Coronary artery (tissue), 2 donors: ENCODE measurements around the gene FAM3B.

Source experiments
- DNase-seq: peaks from one replicate; pipeline ENCODE4 v3.0.0-alpha.2; 2017; ENCODE audit warnings: low spot score
- H3K27ac ChIP-seq, 2 donors: fragments of 200-600 bp; sonication (generic); one replicate each; pipeline ENCODE4 v1.5.1; 2016 to 2019
- H3K4me3 ChIP-seq: fragments of 200-600 bp; sonication (generic); 2 replicates; pipeline ENCODE4 v1.5.1; 2016; ENCODE audit warnings: mild to moderate bottlenecking, moderate library complexity
- TF ChIP-seq, protein P1 (sequence below): fragments of 200-600 bp; sonication (generic); IDR thresholded peaks from one replicate; pipeline ENCODE4 v1.5.1; 2019; ENCODE audit warnings: antibody characterized with exemption

Gene FAM3B, protein sequence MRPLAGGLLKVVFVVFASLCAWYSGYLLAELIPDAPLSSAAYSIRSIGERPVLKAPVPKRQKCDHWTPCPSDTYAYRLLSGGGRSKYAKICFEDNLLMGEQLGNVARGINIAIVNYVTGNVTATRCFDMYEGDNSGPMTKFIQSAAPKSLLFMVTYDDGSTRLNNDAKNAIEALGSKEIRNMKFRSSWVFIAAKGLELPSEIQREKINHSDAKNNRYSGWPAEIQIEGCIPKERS

DNA sequence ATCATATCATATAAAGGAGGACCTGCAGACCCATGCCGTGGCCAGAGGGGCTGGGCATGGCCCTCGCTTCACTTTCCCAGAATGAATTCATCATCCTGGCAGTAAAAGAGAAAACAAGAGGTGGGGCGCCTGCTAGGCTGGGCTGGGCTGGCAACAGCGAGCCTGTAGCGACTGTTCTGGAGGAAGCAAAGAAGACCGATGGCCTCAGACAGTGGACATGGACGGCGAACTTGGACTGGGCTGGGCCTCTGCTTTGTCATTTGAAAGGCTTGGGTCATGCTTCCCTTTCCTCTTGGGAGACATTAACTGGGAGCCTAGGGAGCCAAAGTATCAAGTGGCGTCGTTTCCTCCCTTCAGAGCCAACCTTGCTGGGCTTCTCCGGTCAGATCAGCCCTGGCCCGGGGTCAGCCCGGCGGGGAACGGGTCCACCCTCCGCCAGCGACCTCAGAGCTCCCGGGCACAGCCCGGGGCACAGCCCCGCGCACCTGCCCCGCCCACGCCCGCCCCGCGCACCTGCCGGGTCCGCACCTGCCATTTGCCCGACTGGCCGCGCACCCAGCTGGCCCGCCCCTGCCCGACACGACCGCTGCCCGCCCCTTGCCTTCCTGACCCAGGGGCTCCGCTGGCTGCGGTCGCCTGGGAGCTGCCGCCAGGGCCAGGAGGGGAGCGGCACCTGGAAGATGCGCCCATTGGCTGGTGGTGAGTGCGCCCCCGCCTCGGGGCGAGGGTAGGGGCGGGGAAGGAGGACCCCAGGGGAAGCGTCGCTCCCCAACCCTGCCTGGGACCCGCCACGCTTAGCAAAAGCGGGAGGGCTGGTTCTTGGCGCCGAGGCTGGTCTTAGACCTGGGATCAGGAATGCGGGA is at the start of gene FAM3B:
FAM3B (plus strand) TSS at position 602 of the 863 bp plus-strand sequence; CDS start at position 681, 79 bp downstream.
- peak; percentile 58 for DNase-seq
- Histone ChIP-seq H3K4me3 (peak within 1 kb of the TSS; percentile 66), H3K27ac (no peak within 1 kb of the TSS)
- TF ChIP-seq, protein P1, sequence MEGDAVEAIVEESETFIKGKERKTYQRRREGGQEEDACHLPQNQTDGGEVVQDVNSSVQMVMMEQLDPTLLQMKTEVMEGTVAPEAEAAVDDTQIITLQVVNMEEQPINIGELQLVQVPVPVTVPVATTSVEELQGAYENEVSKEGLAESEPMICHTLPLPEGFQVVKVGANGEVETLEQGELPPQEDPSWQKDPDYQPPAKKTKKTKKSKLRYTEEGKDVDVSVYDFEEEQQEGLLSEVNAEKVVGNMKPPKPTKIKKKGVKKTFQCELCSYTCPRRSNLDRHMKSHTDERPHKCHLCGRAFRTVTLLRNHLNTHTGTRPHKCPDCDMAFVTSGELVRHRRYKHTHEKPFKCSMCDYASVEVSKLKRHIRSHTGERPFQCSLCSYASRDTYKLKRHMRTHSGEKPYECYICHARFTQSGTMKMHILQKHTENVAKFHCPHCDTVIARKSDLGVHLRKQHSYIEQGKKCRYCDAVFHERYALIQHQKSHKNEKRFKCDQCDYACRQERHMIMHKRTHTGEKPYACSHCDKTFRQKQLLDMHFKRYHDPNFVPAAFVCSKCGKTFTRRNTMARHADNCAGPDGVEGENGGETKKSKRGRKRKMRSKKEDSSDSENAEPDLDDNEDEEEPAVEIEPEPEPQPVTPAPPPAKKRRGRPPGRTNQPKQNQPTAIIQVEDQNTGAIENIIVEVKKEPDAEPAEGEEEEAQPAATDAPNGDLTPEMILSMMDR: no peak

DNA sequence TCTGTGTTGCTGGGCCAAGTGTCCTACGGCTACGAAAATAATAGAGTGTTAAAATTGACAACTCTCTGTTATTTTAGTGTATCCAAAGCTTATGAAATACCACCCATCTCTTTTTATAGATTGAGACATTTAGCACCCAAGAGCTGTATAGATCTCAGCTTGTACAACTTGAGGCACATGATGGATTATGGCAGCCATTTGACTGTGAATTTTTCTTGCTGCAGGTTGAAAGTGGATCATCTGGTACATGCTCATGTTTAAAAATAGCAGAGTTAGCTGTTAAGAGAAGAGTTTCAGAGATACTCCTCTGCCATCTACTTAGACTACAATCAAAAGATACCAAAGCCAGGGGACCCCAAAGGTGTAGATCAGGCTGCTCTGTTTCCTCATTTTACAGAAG is 49.3 kb upstream of the FAM3B start:
- H3K27ac ChIP-seq: no peak overlapping the region
- TF ChIP-seq, protein P1: no peak
- H3K4me3 ChIP-seq: no peak overlapping the region
- no peak for DNase-seq

DNA sequence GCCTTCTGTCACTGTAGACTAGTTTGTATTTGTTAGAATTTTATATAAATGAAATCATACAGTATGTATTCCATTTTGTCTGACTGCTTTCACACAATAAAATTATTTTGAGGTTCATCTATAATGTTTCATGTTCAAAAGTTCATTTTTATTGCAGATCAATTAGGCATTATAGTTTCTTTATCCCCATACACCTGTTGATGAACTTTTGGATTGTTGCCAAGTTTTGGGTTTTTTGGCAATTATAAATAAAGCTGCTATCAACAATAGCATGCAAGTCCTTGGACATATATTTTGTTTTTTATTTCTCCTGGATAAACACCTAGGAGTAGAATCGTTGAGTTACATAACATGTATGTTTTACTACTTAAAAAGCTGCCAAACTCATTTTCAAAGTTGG is 47.1 kb upstream of the FAM3B start:
- Histone ChIP-seq H3K4me3 (no peak overlapping the region), H3K27ac (no peak overlapping the region)
- TF ChIP-seq, protein P1: no peak
- DNase-seq: no peak

DNA sequence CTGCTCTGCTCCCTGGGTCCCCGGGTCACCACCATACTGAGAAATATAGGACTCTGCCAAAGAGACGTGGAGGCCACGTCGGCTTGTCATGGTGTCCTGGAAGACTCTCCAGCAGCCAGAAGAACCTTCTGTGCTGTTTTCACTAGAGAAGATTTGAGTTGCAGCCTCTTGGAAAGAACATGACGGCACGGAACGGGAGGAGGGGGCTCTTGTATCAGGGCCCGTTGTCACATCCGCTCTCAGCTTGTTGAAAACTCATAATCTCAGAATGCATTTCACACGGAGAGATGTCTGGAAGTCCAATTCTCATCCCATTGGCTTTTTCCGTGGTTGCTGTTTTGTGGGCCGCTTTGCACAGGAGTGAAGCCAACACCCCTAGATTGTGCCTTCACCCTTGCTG is 39.4 kb upstream of the FAM3B start:
- DNase-seq: no peak
- H3K27ac ChIP-seq: no peak overlapping the region
- H3K4me3 ChIP-seq: no peak overlapping the region
- TF ChIP-seq, protein P1: no peak

DNA sequence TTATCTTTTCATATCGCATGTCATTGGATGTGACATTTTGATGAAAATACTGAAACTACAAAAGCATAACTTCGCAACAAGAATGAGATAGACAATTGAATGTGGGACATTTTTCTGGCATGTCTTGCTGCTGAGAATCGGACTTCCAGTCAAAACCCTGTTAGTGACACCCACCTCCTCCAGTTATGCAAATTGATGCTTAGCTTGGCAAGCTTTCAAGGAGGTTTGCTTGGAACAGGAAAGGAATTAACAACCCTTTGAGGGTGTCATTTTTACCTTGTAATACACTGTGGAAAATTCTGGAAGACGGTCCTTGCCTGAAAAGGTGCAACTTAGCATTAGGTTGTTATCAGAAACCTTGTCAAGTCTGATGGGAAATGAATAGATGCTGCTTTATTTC is 38.8 kb upstream of the FAM3B start:
- Histone ChIP-seq H3K27ac (no peak overlapping the region), H3K4me3 (no peak overlapping the region)
- no peak for DNase-seq
- TF ChIP-seq, protein P1: no peak

DNA sequence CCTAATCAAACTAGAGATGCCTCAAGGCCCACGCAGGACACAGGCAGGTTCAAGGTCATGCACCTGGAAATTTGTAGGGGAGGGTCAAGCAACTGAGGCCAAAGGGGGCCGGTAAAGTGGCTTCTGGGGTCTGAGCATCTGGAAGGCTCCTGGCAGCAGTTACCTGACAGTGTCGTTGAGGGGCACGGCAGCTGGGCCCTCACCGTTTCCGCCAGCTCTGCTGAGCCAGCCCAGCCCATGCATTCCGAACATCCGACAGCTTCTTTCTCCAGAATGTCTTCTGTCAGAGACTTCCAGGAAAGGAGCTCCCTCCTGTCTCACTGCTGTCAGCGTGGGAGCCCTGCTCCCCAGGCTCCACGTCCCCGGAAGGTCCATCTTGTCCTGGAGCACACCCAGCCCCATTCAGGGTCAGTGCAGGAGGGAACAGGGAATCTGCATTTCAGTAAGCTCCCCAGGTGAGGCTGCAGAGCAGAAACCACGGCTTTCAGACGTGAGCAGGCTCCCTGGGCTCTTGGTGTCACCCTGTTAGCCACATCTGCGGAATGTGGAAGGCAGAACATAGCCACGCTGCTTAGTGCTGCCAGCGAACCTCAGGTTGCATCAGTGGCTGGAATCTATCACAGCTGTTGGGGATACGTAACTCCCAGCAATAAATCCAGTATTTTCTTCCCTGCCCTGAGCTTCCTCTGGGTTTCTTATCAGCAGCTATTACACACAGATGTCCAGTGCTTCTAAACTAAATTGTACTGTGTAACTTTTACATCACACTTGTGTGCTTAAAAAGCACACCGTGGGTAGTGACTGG is 36.3 kb upstream of the FAM3B start:
- no peak for DNase-seq
- H3K27ac ChIP-seq: no peak overlapping the region
- H3K4me3 ChIP-seq: no peak overlapping the region
- TF ChIP-seq, protein P1: no peak
